ENCODE measurements around the gene MBD6. TPM values are rescaled to one million over a fixed set of nuclear protein-coding genes. Genes with fewer than 3 reads are reported as not detected.
"Not testable (repeated sequence)": the region's sequence is repeated elsewhere in the genome, so short reads cannot be mapped to it uniquely, and the experiment has no call there.

Gene MBD6
- total RNA-seq, 1 donor from 2014 or later: 2.6 TPM

- Histone ChIP-seq H3K36me3 (ENCODE audit: control insufficient read depth in 3 of 3, insufficient read depth in 3 of 3, low read length in 3 of 3) (peaks cover 28 to 43% (median 37%) of the 10 kb centered on the region in 3 donors), H3K27ac (ENCODE audit: low read depth, low read length) (no peak overlapping the region), H3K4me1 (ENCODE audit: control insufficient read depth in 3 of 3, insufficient read depth in 3 of 3, low read length in 3 of 3) (no peaks in the 10 kb centered on the region), H3K9me3 (ENCODE audit: control insufficient read depth in 3 of 3, low read length in 3 of 3) (no peaks in the 10 kb centered on the region), H3K9ac (ENCODE audit: low read depth in 1 of 3, low read length in 3 of 3) (no peak overlapping the region), H3K27me3 (ENCODE audit: control insufficient read depth in 3 of 3, insufficient read depth in 3 of 3, low read length in 3 of 3) (no peaks in the 10 kb centered on the region), H3K4me3 (ENCODE audit: low read length in 3 of 3) (no peak overlapping the region)
Observed at GRCh38 chr12:57498132-57498502, 24.5 kb upstream of the MBD6 start.

- no peaks in the 10 kb centered on the region for H3K27me3 ChIP-seq (ENCODE audit: control insufficient read depth in 3 of 3, insufficient read depth in 3 of 3, low read length in 3 of 3)
- H3K4me1 ChIP-seq (ENCODE audit: control insufficient read depth in 3 of 3, insufficient read depth in 3 of 3, low read length in 3 of 3): no peaks in the 10 kb centered on the region
- H3K36me3 ChIP-seq (ENCODE audit: control insufficient read depth in 3 of 3, insufficient read depth in 3 of 3, low read length in 3 of 3): peaks cover 28 to 43% (median 37%) of the 10 kb centered on the region in 3 donors
- H3K9me3 ChIP-seq (ENCODE audit: control insufficient read depth in 3 of 3, low read length in 3 of 3): no peaks in the 10 kb centered on the region
- no peak overlapping the region for H3K27ac ChIP-seq (ENCODE audit: low read depth, low read length)
- H3K9ac ChIP-seq (ENCODE audit: low read depth in 1 of 3, low read length in 3 of 3): no peak overlapping the region
- no peak overlapping the region for H3K4me3 ChIP-seq (ENCODE audit: low read length in 3 of 3)
Observed at GRCh38 chr12:57498571-57498970, 24.1 kb upstream of the MBD6 start.

GRCh38 chr12:57500213-57500612, 22.4 kb upstream of the MBD6 start:
- H3K9ac ChIP-seq (ENCODE audit: low read depth in 1 of 3, low read length in 3 of 3): no peak overlapping the region
- no peak overlapping the region for H3K27ac ChIP-seq (ENCODE audit: low read depth, low read length)
- peaks cover 37 to 56% (median 52%) of the 10 kb centered on the region in 3 donors for H3K36me3 ChIP-seq (ENCODE audit: control insufficient read depth in 3 of 3, insufficient read depth in 3 of 3, low read length in 3 of 3)
- no peaks in the 10 kb centered on the region for H3K9me3 ChIP-seq (ENCODE audit: control insufficient read depth in 3 of 3, low read length in 3 of 3)
- no peaks in the 10 kb centered on the region for H3K27me3 ChIP-seq (ENCODE audit: control insufficient read depth in 3 of 3, insufficient read depth in 3 of 3, low read length in 3 of 3)
- H3K4me3 ChIP-seq (ENCODE audit: low read length in 3 of 3): no peak overlapping the region
- no peaks in the 10 kb centered on the region for H3K4me1 ChIP-seq (ENCODE audit: control insufficient read depth in 3 of 3, insufficient read depth in 3 of 3, low read length in 3 of 3)

- peaks cover 43 to 65% (median 57%) of the 10 kb centered on the region in 3 donors for H3K36me3 ChIP-seq (ENCODE audit: control insufficient read depth in 3 of 3, insufficient read depth in 3 of 3, low read length in 3 of 3)
- H3K9ac ChIP-seq (ENCODE audit: low read depth in 1 of 3, low read length in 3 of 3); H3K4me3 ChIP-seq (ENCODE audit: low read length in 3 of 3): not testable (repeated sequence)
Observed at GRCh38 chr12:57502311-57502969, 20.2 kb upstream of the MBD6 start.

GRCh38 chr12:57506541-57506940, 16.1 kb upstream of the MBD6 start:
- H3K27ac ChIP-seq (ENCODE audit: low read depth, low read length); H3K4me3 ChIP-seq (ENCODE audit: low read length in 3 of 3); H3K9me3 ChIP-seq (ENCODE audit: control insufficient read depth in 3 of 3, low read length in 3 of 3); H3K9ac ChIP-seq (ENCODE audit: low read depth in 1 of 3, low read length in 3 of 3); H3K4me1 ChIP-seq (ENCODE audit: control insufficient read depth in 3 of 3, insufficient read depth in 3 of 3, low read length in 3 of 3); H3K27me3 ChIP-seq (ENCODE audit: control insufficient read depth in 3 of 3, insufficient read depth in 3 of 3, low read length in 3 of 3): not testable (repeated sequence)
- peaks cover 27 to 39% (median 33%) of the 10 kb centered on the region in 3 donors for H3K36me3 ChIP-seq (ENCODE audit: control insufficient read depth in 3 of 3, insufficient read depth in 3 of 3, low read length in 3 of 3)

More at GRCh38 chr12:57502311-57502969, 20.2 kb upstream of the MBD6 start:
- H3K4me1 ChIP-seq (ENCODE audit: control insufficient read depth in 3 of 3, insufficient read depth in 3 of 3, low read length in 3 of 3); H3K27me3 ChIP-seq (ENCODE audit: control insufficient read depth in 3 of 3, insufficient read depth in 3 of 3, low read length in 3 of 3); H3K9me3 ChIP-seq (ENCODE audit: control insufficient read depth in 3 of 3, low read length in 3 of 3); H3K27ac ChIP-seq (ENCODE audit: low read depth, low read length): not testable (repeated sequence)

GRCh38 chr12:57507796-57508195, 14.8 kb upstream of the MBD6 start:
- H3K36me3 ChIP-seq (ENCODE audit: control insufficient read depth in 3 of 3, insufficient read depth in 3 of 3, low read length in 3 of 3): peaks cover 30 to 44% (median 40%) of the 10 kb centered on the region in 3 donors
- not testable (repeated sequence) for H3K4me1 ChIP-seq (ENCODE audit: control insufficient read depth in 3 of 3, insufficient read depth in 3 of 3, low read length in 3 of 3); H3K9me3 ChIP-seq (ENCODE audit: control insufficient read depth in 3 of 3, low read length in 3 of 3); H3K27ac ChIP-seq (ENCODE audit: low read depth, low read length); H3K27me3 ChIP-seq (ENCODE audit: control insufficient read depth in 3 of 3, insufficient read depth in 3 of 3, low read length in 3 of 3); H3K4me3 ChIP-seq (ENCODE audit: low read length in 3 of 3); H3K9ac ChIP-seq (ENCODE audit: low read depth in 1 of 3, low read length in 3 of 3)

GRCh38 chr12:57511161-57511560, 11.5 kb upstream of the MBD6 start:
- Histone ChIP-seq H3K36me3 (ENCODE audit: control insufficient read depth in 3 of 3, insufficient read depth in 3 of 3, low read length in 3 of 3) (peaks cover 42 to 48% (median 46%) of the 10 kb centered on the region in 3 donors), H3K27me3 (ENCODE audit: control insufficient read depth in 3 of 3, insufficient read depth in 3 of 3, low read length in 3 of 3) (no peaks in the 10 kb centered on the region), H3K4me1 (ENCODE audit: control insufficient read depth in 3 of 3, insufficient read depth in 3 of 3, low read length in 3 of 3) (no peaks in the 10 kb centered on the region), H3K9ac (ENCODE audit: low read depth in 1 of 3, low read length in 3 of 3) (no peak overlapping the region), H3K27ac (ENCODE audit: low read depth, low read length) (no peak overlapping the region), H3K4me3 (ENCODE audit: low read length in 3 of 3) (no peak overlapping the region), H3K9me3 (ENCODE audit: control insufficient read depth in 3 of 3, low read length in 3 of 3) (no peaks in the 10 kb centered on the region)

GRCh38 chr12:57511588-57512325, 10.9 kb upstream of the MBD6 start:
- Histone ChIP-seq H3K4me1 (ENCODE audit: control insufficient read depth in 3 of 3, insufficient read depth in 3 of 3, low read length in 3 of 3) (peaks cover under 1 to 3% (median 3%) of the 10 kb centered on the region in 3 donors), H3K27ac (ENCODE audit: low read depth, low read length) (no peak overlapping the region), H3K9ac (ENCODE audit: low read depth in 1 of 3, low read length in 3 of 3) (no peak overlapping the region), H3K4me3 (ENCODE audit: low read length in 3 of 3) (no peak overlapping the region), H3K9me3 (ENCODE audit: control insufficient read depth in 3 of 3, low read length in 3 of 3) (no peaks in the 10 kb centered on the region), H3K27me3 (ENCODE audit: control insufficient read depth in 3 of 3, insufficient read depth in 3 of 3, low read length in 3 of 3) (no peaks in the 10 kb centered on the region), H3K36me3 (ENCODE audit: control insufficient read depth in 3 of 3, insufficient read depth in 3 of 3, low read length in 3 of 3) (peaks cover 48 to 52% (median 49%) of the 10 kb centered on the region in 3 donors)

GRCh38 chr12:57512665-57513064, 10.0 kb upstream of the MBD6 start:
- Histone ChIP-seq H3K9ac (ENCODE audit: low read depth in 1 of 3, low read length in 3 of 3) (no peak overlapping the region), H3K36me3 (ENCODE audit: control insufficient read depth in 3 of 3, insufficient read depth in 3 of 3, low read length in 3 of 3) (peaks cover 56 to 60% (median 57%) of the 10 kb centered on the region in 3 donors), H3K27me3 (ENCODE audit: control insufficient read depth in 3 of 3, insufficient read depth in 3 of 3, low read length in 3 of 3) (no peaks in the 10 kb centered on the region), H3K4me3 (ENCODE audit: low read length in 3 of 3) (no peak overlapping the region), H3K27ac (ENCODE audit: low read depth, low read length) (no peak overlapping the region), H3K9me3 (ENCODE audit: control insufficient read depth in 3 of 3, low read length in 3 of 3) (no peaks in the 10 kb centered on the region), H3K4me1 (ENCODE audit: control insufficient read depth in 3 of 3, insufficient read depth in 3 of 3, low read length in 3 of 3) (peaks cover 9 to 12% (median 9%) of the 10 kb centered on the region in 3 donors)

GRCh38 chr12:57513266-57513665, 9.4 kb upstream of the MBD6 start:
- Histone ChIP-seq H3K4me3 (ENCODE audit: low read length in 3 of 3) (no peak overlapping the region), H3K27ac (ENCODE audit: low read depth, low read length) (no peak overlapping the region), H3K27me3 (ENCODE audit: control insufficient read depth in 3 of 3, insufficient read depth in 3 of 3, low read length in 3 of 3) (no peaks in the 10 kb centered on the region), H3K4me1 (ENCODE audit: control insufficient read depth in 3 of 3, insufficient read depth in 3 of 3, low read length in 3 of 3) (peaks cover 13 to 15% (median 15%) of the 10 kb centered on the region in 3 donors), H3K36me3 (ENCODE audit: control insufficient read depth in 3 of 3, insufficient read depth in 3 of 3, low read length in 3 of 3) (peaks cover 56 to 60% (median 57%) of the 10 kb centered on the region in 3 donors), H3K9ac (ENCODE audit: low read depth in 1 of 3, low read length in 3 of 3) (no peak overlapping the region), H3K9me3 (ENCODE audit: control insufficient read depth in 3 of 3, low read length in 3 of 3) (no peaks in the 10 kb centered on the region)
